GM04504 (cell line): Measurements from ENCODE around the gene GTF2H2C.
"Not testable (repeated sequence)": the region's sequence is repeated elsewhere in the genome, so short reads cannot be mapped to it uniquely, and the experiment has no call there.

Experiments
- DNase-seq: peaks from one replicate; pipeline ENCODE4 v3.0.0-alpha.2; 2012; ENCODE audit warnings: low read depth

Gene GTF2H2C

GRCh38 chr5:69559908-69560330, at the start of gene GTF2H2C:
GTF2H2C (plus strand) TSS chr5:69560191; CDS start chr5:69565133, 4,942 bp downstream.
- peak; percentile 33 for DNase-seq

GRCh38 chr5:69510694-69511093, 49.3 kb upstream of the GTF2H2C start:
- no peak for DNase-seq

GRCh38 chr5:69512740-69513260, 47.2 kb upstream of the GTF2H2C start:
- peak; percentile 32 for DNase-seq

DNA sequence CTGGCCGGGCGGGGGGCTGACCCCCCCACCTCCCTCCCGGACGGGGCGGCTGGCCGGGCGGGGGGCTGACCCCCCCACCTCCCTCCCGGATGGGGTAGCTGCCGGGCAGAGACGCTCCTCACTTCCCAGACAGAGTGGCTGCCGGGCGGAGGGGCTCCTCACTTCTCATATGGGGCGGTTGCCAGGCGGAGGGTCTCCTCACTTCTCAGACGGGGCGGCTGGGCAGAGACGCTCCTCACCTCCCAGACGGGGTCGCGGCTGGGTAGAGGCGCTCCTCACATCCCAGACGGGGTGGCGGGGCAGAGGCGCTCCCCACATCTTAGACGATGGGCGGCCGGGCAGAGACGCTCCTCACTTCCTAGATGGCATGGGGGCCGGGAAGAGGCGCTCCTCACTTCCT, 44.4 kb upstream of the GTF2H2C start:
- DNase-seq, result not testable (repeated sequence)

DNA sequence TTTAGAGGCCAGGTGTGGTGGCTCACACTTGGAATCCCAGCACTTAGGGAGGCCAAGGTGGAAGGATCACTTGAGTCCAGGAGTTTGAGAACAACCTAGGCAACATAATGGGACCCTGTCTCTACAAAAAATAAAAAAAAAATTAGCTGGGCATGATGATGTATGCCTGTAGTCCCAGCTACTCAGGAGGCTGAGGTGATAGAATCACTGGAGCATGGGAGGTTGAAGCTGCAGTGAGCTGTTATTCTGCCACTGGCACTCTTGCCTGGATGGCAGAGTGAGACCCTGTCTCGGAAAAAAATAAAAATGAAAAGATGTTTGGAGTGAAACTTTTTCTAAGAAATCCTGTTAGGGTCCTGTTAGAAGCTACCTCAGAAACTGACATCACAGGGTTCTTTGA, 43.2 kb upstream of the GTF2H2C start:
- no peak for DNase-seq

- DNase-seq, result no peak
Observed at GRCh38 chr5:69517763-69518212, 42.2 kb upstream of the GTF2H2C start.

GRCh38 chr5:69519285-69519684, 40.7 kb upstream of the GTF2H2C start:
- DNase-seq, result no peak

- no peak for DNase-seq
Observed at GRCh38 chr5:69522035-69522434, 38.0 kb upstream of the GTF2H2C start.

- no peak for DNase-seq
Observed at GRCh38 chr5:69525490-69525889, 34.5 kb upstream of the GTF2H2C start.

DNA sequence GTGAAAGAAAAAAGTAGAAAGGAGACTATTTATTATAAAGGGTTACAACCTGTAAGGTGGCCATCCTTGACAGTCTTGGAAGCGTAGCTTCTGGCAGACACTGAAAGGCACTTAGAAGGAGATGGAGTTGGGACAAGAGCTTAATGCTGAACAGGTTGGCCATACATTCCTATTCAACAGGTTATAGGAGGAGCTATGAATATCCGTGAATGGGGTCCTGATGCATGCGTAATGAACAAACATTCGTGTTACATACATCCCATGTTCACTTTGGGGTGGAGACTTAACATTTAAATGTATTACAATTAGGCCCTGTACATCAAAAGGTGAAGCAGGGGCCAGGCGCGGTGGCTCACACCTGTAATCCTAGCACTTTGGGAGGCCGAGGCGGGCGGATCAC, 33.3 kb upstream of the GTF2H2C start:
- DNase-seq, result no peak

DNA sequence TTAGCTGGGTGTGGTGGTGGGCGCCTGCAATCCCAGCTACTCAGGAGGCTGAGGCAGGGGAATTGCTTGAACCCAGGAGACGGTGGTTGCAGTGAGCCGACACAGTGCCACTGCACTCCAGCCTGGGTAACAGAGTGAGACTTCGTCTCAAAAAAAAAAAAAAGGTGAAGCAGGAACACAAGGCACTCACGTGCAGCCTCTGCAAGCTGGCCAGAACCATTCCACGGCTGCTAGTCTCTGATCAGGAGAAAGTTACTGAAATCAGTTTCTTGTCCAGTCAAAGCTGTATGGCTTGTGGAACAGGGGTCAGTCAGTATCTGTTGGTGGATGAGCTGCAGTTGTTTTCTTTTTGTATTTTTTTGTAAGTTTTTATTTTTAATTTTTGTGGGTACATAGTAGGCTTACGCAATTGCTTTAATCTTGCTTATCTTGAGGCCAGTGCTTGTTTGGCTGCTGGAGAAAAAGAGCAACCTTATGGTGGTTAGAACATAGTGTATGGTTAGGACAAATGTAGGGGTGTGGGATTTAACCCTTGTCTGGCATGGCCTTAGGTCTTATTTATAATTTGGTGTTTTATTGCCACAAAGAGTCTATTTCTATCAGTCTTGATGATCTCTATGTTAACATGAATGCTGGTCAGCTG, 32.7 kb upstream of the GTF2H2C start:
- DNase-seq, result no peak

GRCh38 chr5:69528035-69528434, 32.0 kb upstream of the GTF2H2C start:
- DNase-seq, result no peak

GRCh38 chr5:69528609-69529008, 31.4 kb upstream of the GTF2H2C start:
- DNase-seq, result no peak

DNA sequence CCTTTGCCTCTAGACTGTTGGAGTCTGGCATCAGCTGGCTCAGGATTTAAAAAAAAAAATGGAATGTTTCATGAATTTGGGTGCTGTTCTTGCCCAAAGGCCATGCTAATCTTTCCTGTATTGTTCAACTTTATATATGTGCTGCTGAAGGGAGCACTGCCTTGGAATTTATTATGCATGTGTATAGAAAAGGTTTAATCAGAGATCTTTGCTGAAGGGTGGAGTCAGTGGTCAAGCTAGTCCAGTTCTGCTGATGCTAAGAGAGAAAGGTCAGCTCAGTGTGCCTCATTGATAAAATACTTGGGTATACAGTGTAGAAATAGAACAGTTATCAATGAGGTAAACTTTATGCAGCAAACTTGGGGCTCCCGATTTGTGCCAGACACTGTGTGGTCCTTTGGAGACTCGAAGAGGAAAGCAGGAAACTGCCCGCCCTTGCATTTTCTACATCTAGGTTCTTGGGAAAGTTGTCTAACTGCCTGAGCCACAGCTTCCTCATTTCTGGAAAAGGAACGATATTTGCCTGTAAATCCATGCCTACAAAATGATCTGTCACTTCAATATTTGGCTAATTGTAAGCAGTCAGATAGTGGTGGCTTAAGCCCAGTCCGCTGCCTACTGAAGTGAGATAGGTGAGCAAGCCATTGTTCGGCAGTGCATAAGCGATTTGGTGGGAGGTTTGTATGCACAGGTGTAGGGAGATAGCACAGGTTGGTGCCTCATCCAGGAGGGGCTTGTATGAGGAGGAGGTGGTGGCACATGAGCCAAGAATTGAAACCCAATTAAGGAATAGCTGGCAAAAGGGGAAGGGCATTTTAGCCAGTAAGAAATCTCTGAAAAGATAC, 29.2 kb upstream of the GTF2H2C start:
- no peak for DNase-seq

DNA sequence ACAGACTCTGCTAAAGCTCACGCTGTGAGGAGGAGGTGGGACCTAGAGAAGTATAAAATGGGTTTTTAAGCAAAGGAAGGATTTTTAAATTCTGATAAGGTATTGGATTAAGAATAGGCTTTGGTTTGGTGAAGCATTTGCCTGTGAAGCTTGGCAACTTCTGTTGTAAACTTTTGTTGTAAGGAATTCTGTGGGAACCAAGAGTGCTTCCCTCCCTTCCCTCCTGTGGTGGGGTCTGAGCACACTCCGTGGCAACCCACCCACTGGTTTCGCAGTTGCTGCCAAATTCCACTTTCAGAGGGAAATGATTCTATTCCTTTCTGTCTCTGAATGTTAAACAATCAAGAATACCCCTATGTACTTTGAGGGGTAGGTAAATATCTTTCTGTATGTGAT, 28.6 kb upstream of the GTF2H2C start:
- DNase-seq, result no peak

- not testable (repeated sequence) for DNase-seq
Observed at GRCh38 chr5:69537911-69538310, 22.1 kb upstream of the GTF2H2C start.

- not testable (repeated sequence) for DNase-seq
Observed at GRCh38 chr5:69538735-69539134, 21.3 kb upstream of the GTF2H2C start.

GRCh38 chr5:69541347-69541746, 18.6 kb upstream of the GTF2H2C start:
- DNase-seq, result not testable (repeated sequence)

GRCh38 chr5:69542838-69543618, 17.0 kb upstream of the GTF2H2C start:
- not testable (repeated sequence) for DNase-seq

- not testable (repeated sequence) for DNase-seq
Observed at GRCh38 chr5:69544602-69545001, 15.4 kb upstream of the GTF2H2C start.

- not testable (repeated sequence) for DNase-seq
Observed at GRCh38 chr5:69560587-69561431, 818 bp downstream of the GTF2H2C start.
